ENCODE measurements around the gene ARNT2.

The ARNT2 gene

GRCh38 chr15:80550219-80550907 is 146.2 kb downstream of the ARNT2 start:
- no peak for DNase-seq (ENCODE audit: low read depth in 1 of 2, low spot score in 1 of 2)

DNA sequence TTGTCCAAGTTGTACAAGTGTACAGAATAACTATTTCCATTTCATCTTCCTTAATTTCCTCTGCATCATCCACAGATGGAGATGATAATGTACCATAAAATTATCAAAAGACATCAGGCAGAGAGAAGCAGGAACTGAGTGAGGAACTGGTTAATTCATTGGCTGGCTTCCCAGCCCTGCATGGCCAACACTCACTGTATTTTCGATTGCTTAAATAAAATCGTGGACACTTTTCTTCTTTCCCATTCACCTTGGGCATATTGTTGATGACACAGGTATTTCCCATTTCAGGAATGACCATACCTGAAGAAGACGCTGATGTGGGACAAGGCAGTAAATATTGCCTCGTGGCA is 146.7 kb downstream of the ARNT2 start:
- DNase-seq (ENCODE audit: low read depth in 1 of 2, low spot score in 1 of 2) = no peak

DNA sequence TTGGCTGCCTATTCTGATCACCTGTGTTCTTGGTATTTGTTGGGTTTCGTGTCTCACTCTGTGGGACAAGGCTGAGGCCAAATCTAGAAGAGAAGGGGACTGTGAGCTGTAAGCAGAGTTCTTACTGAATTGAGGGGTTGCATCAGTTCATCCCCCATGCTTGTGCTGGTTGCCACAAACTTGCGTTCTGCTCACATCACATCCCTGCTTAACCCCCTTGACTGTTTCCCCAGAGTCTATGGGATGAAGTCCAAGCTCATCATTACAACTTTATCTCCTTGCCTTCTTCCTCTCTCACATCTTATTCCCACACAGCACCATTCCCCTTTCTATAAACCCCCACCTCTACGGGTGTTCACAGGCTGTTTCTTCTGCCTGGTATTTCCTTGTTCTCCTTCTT is 147.2 kb downstream of the ARNT2 start:
- no peak for DNase-seq (ENCODE audit: low read depth in 1 of 2, low spot score in 1 of 2)

DNA sequence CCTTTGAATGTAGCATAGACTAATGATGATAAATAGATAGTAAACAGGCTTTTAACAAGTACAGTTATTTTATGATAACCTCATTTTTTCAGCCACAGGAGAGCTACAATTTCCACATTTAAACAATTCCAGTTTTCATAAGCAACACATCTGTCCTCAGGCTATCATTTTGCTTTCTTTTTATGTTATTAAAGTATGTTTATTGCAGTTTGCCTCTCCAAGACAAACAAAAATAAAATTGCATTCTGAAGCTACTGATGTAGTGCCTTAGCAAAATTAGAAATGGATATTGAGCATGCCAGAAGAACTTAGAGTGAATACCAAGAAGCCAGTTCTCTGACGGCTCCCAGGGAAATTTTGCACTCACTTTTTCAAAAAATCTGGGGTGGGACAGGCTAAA is 150.4 kb downstream of the ARNT2 start:
- DNase-seq (ENCODE audit: low read depth in 1 of 2, low spot score in 1 of 2) = no peak

DNA sequence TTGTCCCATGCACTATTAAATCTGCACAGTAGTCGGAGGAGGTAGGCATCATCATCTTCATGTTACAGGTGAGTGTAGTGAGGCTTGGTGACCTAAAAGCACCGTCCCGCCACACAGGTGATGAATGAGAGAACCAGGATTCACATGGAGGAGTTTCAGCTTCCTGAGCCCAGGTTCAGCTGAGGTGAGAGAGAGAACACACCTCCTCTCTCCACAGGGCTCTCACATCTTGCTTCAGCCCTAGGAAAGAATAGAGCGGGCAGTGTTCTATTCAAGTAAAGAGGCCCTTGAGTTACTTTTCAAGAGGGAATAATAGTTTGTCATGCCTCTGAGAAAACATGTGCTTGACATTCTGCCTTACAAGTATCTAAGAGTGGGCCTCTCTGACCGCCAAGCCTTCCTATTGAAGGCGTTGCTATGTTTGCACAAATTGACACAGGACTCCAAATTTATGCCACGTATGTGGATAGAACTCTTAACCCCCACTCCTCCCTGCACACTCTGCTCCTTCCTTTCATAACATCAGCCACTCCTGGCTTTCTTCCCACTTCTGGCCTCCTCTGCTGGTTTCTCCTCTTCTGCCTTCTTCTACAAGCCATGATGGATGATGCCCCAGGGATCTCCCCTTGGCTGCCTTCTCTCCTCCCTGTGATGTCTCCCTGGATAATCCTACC is 152.6 kb downstream of the ARNT2 start:
- DNase-seq (ENCODE audit: low read depth in 1 of 2, low spot score in 1 of 2) = no peak

DNA sequence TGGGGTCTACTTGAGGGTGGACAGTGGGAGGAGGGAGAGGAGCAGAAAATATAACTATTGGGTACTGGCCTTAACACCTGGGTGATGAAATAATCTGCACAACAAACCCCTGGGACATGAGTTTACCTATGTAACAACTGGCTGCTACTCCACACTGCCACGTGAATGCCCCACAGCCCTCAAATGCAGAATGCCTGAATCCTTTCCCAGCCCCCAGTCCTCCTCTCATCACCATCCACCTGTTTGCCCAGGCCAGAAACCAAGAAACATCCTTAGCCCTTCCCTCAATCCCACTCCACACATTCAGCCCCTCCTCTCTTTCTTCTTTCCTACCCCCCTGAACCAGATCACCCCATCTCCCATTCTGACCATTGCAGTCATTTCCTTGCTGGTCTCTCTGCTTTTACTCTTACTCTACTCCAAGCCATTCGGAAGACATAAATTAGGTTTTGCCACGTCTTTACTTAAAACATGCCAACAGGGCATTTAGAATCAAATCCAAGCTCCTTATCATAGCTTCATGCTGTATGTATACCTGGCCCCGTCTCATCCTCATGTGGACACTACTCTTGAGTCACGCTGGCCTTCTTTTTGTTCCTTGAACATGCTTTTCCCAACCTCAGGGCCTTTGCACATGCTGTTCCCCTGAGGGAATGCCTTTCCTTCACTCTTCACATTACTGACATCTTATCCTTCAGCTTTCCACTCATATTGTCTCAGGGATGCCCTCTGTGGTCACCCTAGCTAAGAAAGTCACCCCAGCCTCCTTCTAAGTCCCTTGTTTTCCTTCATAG is 153.5 kb downstream of the ARNT2 start:
- no peak for DNase-seq (ENCODE audit: low read depth in 1 of 2, low spot score in 1 of 2)

- DNase-seq (ENCODE audit: low read depth in 1 of 2, low spot score in 1 of 2) = no peak
Measured at GRCh38 chr15:80558631-80559319, 154.6 kb downstream of the ARNT2 start.

DNA sequence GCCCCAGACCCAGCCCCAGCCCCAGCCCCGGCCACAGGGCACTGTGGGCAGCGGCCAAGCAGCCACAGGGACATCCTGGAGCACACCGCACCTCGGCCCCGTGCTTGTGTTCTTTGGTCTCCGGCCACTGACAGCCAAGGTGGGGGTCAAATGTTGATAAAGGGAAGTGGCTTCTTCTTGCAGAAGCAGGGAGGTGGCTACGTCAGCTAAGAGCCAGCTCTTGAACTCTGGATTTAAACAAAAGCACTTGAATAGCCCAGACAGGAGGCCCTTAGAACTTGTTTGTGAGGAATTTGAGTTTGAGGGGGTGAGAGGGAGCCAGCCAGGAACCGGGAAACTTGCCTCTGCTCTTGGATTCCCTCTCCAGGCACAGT is 155.1 kb downstream of the ARNT2 start:
- no peak for DNase-seq (ENCODE audit: low read depth in 1 of 2, low spot score in 1 of 2)

- DNase-seq (ENCODE audit: low read depth in 1 of 2, low spot score in 1 of 2) = no peak
Measured at GRCh38 chr15:80559761-80560160, 155.6 kb downstream of the ARNT2 start.

DNA sequence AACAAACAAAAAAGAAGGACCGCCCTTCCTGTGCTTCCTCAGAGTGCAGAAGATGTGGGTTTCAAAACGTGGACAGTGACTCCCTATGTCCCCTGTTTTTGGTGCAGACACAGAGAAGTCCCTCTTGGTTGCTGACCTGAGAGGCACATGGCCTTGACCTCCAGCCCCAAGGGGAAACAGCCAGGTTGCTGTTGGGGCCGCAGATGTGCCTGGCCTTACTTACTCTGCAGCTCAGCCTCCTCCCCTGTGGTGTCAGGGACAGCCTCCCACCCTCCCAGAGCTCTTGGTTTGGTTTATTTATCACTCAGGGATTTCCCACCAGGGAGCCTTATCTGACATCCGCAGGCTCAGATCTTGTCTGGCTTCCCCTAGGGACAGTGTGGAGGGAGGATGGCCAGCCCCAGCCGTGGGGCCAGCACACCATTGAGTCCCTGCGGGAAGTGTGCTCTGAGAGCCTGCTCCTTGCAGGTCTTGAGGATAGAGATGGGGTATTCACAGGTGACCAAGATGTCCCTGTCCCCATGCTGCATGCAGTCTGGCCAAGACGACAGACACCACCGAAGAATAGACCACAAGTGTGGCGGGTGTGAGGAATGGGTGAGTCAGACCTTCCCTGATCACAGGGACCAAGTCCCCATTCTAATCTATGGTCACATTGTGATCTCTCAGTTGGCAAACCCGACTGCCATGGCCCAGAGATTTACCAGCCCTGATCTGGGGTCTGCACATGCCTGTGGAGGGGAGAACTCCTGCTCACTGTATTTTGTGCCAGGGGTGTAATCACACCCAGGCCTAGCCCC is 156.6 kb downstream of the ARNT2 start:
- DNase-seq (ENCODE audit: low read depth in 1 of 2, low spot score in 1 of 2) = no peak

DNA sequence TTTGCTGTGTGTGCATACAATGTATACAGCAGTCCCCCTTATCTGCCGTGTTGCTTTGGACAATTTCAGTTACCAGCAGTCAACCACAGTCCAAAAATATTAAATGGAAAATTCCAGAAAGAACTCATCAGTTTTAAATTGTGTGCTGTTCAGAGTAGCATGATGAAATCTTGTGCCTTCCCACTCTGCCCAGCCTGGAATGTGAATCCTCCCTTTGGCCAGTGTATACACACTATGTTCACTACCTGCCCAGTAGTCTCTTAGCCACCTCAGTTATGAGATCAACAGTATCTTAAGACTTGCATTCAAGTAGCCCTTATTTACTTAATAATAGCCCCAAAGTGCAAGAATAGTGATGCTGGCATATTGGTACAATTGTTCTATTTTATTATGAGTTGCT is 157.3 kb downstream of the ARNT2 start:
- DNase-seq (ENCODE audit: low read depth in 1 of 2, low spot score in 1 of 2) = no peak

- no peak for DNase-seq (ENCODE audit: low read depth in 1 of 2, low spot score in 1 of 2)
Measured at GRCh38 chr15:80562033-80562432, 157.9 kb downstream of the ARNT2 start.

DNA sequence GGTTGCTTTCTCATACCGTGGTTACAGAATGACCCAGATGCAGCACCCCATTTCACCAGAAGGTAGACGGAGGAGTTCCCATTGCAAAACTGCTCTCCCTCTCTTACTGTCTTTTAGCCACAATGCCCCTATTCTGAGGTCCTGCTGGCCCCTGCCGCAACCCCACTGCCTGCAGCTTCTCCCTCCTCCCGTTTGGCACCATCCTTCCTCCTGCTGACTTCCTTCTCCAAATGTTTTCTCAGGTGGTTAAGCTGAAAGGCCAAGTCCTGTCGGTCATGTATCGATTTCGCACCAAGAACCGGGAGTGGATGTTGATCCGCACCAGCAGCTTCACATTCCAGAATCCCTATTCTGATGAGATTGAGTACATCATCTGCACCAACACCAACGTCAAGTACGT is 158.7 kb downstream of the ARNT2 start:
- DNase-seq (ENCODE audit: low read depth in 1 of 2, low spot score in 1 of 2) = no peak

DNA sequence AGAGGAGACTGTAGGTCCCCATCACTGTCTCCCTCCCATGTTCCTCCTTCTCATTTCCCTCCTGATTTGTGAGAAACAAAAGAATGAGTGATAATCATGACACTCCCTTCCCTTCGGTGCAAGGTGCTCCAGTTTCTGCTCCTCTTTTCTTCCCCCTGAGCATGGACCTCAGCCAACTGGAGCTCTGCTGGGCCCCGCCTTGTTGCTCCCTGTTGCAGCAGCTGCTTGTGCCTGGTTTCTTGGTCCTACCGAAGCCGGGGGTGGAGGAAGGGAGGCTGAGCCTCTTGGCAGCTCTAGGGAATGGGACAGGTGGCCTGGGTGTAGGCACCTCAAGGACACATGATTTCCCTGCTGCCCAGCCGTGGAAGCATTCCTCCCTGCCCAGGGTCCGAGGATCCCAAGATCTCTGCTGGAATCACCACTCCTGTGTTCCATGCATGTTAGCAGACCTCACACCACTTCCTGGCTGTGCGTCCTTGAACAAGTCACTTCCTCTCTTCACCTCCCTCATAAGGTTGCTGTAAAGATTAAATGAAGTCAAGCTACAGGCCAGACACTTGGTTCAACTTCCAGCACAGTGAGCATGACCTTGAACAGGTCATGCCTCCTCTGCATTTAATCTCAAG is 159.3 kb downstream of the ARNT2 start:
- no peak for DNase-seq (ENCODE audit: low read depth in 1 of 2, low spot score in 1 of 2)

DNA sequence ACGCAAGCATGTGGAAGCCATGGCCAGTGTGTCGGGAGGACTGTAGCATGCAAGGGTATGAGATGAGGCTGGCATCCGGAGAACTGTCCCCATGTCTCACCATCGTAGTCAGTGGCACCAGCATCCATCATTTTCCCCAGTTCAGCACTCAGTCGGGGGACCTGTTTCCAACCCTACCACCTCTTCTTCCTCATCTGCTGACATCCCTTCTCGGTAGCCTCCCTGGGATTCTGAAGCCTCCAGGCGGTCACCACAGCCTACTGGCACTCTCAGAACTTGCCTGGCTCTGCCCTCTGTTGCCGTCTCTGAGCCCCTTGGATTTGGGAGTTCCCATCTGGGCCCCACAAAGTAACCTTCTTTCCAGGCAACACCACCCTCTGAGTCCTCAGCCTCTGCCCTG is 159.9 kb downstream of the ARNT2 start:
- no peak for DNase-seq (ENCODE audit: low read depth in 1 of 2, low spot score in 1 of 2)

DNA sequence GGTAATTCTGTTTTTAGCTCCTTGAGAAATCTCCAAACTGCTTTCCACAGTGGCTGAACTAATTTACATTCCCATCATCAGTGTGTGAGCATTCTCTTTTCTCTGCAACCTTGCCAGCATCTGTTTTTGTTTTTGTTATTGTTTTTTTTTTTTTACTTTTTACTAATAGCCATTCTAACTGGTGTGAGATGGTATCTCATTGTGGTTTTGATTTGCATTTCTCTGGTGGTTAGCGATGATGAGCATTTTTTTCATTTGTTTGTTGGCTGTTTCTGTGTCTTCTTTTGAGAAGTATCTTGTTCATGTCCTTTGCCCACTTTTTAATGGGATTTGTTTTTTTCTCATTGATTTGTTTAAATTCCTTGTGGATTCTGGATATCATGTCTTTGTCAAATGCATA is 161.2 kb downstream of the ARNT2 start:
- no peak for DNase-seq (ENCODE audit: low read depth in 1 of 2, low spot score in 1 of 2)

DNA sequence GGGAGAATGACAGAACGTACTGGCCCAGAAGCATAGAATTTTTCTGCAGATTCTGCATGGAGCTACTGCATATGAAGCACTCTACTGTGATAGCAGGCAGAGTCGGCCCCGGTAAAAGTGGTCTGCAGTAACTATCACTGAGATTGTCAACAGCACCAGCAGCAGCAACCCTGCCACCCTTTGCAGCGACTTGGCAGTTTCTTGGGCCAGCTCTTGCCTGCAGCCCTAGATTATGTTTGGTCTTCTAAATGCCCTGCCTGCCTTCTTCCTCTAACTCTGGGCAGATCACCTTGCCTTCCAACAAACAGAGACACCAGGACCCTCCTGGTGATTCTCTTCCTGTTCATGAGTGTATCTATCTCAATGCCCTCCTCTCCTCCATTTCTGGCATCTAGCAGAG is 161.8 kb downstream of the ARNT2 start:
- no peak for DNase-seq (ENCODE audit: low read depth in 1 of 2, low spot score in 1 of 2)

GRCh38 chr15:80567721-80568157 is 163.6 kb downstream of the ARNT2 start:
- no peak for DNase-seq (ENCODE audit: low read depth in 1 of 2, low spot score in 1 of 2)

GRCh38 chr15:80568298-80568697 is 164.1 kb downstream of the ARNT2 start:
- DNase-seq (ENCODE audit: low read depth in 1 of 2, low spot score in 1 of 2) = no peak

- DNase-seq (ENCODE audit: low read depth in 1 of 2, low spot score in 1 of 2) = no peak
Measured at GRCh38 chr15:80568876-80569605, 164.9 kb downstream of the ARNT2 start.
